HG02763 (cell line): ENCODE results near the gene MRTFA.

Experiments
- ATAC-seq: cut with Tn5 transposase; IDR thresholded peaks from one replicate; pipeline ENCODE4 v1.9.1; 2021; ENCODE audit warnings: mild to moderate bottlenecking, moderate library complexity; ENCODE audit not compliant: unreplicated experiment

The MRTFA gene

DNA sequence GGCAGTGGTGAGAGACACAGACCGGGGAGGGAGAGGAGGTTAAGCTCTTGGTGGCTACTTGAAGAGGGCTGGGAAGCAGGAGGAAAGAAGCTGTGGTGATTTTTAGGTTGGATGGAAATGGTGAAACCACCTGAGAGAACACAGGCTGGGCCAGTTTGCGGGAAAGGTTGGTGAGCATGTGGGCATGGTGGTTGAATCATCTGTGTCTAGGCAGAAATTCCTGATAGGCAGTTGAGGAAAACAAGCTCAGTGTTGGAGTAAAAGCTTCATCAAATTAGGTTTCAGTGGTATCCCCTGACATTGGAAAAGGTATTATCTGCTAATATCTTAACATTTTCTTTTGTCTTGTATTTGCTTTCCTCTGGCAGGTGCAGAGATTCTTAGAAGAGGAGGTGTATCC, 270.5 kb downstream of the MRTFA start:
- ATAC-seq: no peak

DNA sequence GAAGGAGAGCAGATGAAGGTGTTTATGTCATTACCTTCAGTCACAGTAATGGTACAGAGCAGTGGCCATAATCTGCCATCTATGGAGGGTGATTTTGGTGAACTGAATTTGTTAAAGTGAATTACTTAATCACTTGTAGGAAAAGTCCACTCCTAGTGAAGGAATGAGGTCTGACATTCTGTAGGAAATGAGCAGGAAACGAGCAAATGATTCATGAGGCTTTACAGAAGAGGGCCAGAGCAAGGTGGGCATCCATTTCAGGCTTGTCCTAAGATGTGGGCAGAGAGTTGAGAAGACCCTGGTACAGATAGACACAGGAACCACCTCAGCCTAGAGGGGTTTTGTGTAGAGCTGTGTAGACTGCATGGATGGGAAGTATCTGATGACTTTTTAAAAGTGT, 272.1 kb downstream of the MRTFA start:
- ATAC-seq: no peak

DNA sequence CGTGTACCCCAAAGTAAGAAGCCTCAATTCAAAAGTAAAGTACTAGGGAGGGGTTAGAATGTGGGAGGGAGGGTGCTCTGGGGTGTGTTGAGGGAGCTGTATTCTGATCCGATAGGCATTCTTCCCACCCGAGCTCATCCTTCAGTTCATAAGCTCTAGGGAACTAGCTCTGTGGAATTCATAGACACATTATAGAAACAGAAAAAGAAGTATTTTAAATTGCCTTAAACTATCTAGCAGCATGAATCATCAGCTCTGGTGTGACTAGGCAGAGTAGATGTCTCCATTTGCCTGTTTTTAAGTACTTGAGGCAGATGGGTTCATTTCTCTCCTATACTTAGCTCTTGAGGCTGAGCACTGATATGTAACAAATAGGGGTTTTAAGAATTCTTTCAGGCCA, 273.5 kb downstream of the MRTFA start:
- no peak for ATAC-seq

DNA sequence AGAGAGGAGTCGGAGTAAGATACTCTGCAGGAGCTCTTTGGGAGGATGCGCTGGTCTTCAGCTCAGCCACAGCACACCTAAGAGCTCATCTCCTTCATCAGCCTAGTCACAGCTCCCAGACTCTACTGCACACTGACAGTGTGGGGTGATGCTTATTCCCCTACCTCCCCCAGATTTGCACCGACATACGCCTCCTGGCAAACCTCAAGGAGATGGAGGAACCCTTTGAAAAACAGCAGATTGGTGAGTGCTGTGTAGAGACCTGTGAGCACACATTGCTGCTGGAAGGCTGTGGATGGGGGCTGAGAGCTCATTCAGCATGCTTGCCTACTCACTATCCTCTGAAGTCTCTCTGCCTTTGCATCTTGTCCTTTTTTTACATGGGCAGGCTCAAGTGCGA, 275.4 kb downstream of the MRTFA start:
- ATAC-seq: no peak
